Measurements from ENCODE around the gene OR51G2.

- TF ChIP-seq EZH2 (IDR thresholded peaks at IDR 0.05; ENCODE audit: insufficient read depth, poor library complexity, severe bottlenecking) (no peak), EZH2phosphoT487 (IDR thresholded peaks at IDR 0.05; ENCODE audit: insufficient read depth, low read depth) (no peak)
These were observed at the start of gene OR51G2 for GRCh38 chr11:4919250-4919649.

Data from GM23248 (cell line).